ENCODE results near the gene SLC35E2B.

GRCh38 chr1:1622010-1622787 is 70.4 kb downstream of the SLC35E2B start:
- TF ChIP-seq, protein P1, sequence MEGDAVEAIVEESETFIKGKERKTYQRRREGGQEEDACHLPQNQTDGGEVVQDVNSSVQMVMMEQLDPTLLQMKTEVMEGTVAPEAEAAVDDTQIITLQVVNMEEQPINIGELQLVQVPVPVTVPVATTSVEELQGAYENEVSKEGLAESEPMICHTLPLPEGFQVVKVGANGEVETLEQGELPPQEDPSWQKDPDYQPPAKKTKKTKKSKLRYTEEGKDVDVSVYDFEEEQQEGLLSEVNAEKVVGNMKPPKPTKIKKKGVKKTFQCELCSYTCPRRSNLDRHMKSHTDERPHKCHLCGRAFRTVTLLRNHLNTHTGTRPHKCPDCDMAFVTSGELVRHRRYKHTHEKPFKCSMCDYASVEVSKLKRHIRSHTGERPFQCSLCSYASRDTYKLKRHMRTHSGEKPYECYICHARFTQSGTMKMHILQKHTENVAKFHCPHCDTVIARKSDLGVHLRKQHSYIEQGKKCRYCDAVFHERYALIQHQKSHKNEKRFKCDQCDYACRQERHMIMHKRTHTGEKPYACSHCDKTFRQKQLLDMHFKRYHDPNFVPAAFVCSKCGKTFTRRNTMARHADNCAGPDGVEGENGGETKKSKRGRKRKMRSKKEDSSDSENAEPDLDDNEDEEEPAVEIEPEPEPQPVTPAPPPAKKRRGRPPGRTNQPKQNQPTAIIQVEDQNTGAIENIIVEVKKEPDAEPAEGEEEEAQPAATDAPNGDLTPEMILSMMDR (IDR thresholded peaks at IDR 0.05; ENCODE audit: low read depth, low read length) = no peak
- TF ChIP-seq EZH2phosphoT487 (IDR thresholded peaks at IDR 0.05; ENCODE audit: low read depth) = no peak

Measured in OCI-LY3 (cell line).